ENCODE results near the gene PCLAF.
"Not testable (repeated sequence)": the region's sequence is repeated elsewhere in the genome, so short reads cannot be mapped to it uniquely, and the experiment has no call there.

Gene PCLAF

GRCh38 chr15:64341961-64342360 is 39.3 kb downstream of the PCLAF start:
- Histone ChIP-seq H3K4me3 (ENCODE audit: low read length) (no peak overlapping the region), H3K4me1 (ENCODE audit: control insufficient read depth, insufficient read depth, low read length) (peaks cover 29% of the 10 kb centered on the region), H3K9ac (ENCODE audit: low read length) (no peak overlapping the region), H3K36me3 (ENCODE audit: control insufficient read depth, insufficient read depth, low read length, severe bottlenecking) (peaks cover 5% of the 10 kb centered on the region), H3K9me3 (ENCODE audit: control insufficient read depth, low read length) (no peaks in the 10 kb centered on the region), H3K27me3 (replicated peaks; ENCODE audit: control insufficient read depth, insufficient read depth, low read length) (no peaks in the 10 kb centered on the region)
- DNase-seq (ENCODE audit: low read depth): no peak

- Histone ChIP-seq H3K9me3 (ENCODE audit: control insufficient read depth, low read length) (no peaks in the 10 kb centered on the region), H3K4me3 (ENCODE audit: low read length) (no peak overlapping the region)
Measured at GRCh38 chr15:64340355-64340754, 40.9 kb downstream of the PCLAF start.

GRCh38 chr15:64337761-64338160 is 43.5 kb downstream of the PCLAF start:
- peaks cover 5% of the 10 kb centered on the region for H3K36me3 ChIP-seq (ENCODE audit: control insufficient read depth, insufficient read depth, low read length, severe bottlenecking)
- no peak overlapping the region for H3K4me3 ChIP-seq (ENCODE audit: low read length)
- H3K9me3 ChIP-seq (ENCODE audit: control insufficient read depth, low read length): no peaks in the 10 kb centered on the region
- H3K4me1 ChIP-seq (ENCODE audit: control insufficient read depth, insufficient read depth, low read length): peaks cover 12% of the 10 kb centered on the region
- H3K27me3 ChIP-seq (replicated peaks; ENCODE audit: control insufficient read depth, insufficient read depth, low read length): no peaks in the 10 kb centered on the region
- no peak for DNase-seq (ENCODE audit: low read depth)
- no peak overlapping the region for H3K9ac ChIP-seq (ENCODE audit: low read length)

More at GRCh38 chr15:64340355-64340754, 40.9 kb downstream of the PCLAF start:
- Histone ChIP-seq H3K4me1 (ENCODE audit: control insufficient read depth, insufficient read depth, low read length) (peaks cover 27% of the 10 kb centered on the region), H3K27me3 (replicated peaks; ENCODE audit: control insufficient read depth, insufficient read depth, low read length) (no peaks in the 10 kb centered on the region), H3K9ac (ENCODE audit: low read length) (no peak overlapping the region), H3K36me3 (ENCODE audit: control insufficient read depth, insufficient read depth, low read length, severe bottlenecking) (peaks cover 5% of the 10 kb centered on the region)
- no peak for DNase-seq (ENCODE audit: low read depth)

GRCh38 chr15:64333986-64334929 is 47.0 kb downstream of the PCLAF start:
- no peaks in the 10 kb centered on the region for H3K36me3 ChIP-seq (ENCODE audit: control insufficient read depth, insufficient read depth, low read length, severe bottlenecking)
- H3K9ac ChIP-seq (ENCODE audit: low read length): no peak overlapping the region
- H3K9me3 ChIP-seq (ENCODE audit: control insufficient read depth, low read length): no peaks in the 10 kb centered on the region
- DNase-seq (ENCODE audit: low read depth): peak; percentile 45
- H3K4me1 ChIP-seq (ENCODE audit: control insufficient read depth, insufficient read depth, low read length): peaks cover 10% of the 10 kb centered on the region
- no peaks in the 10 kb centered on the region for H3K27me3 ChIP-seq (replicated peaks; ENCODE audit: control insufficient read depth, insufficient read depth, low read length)
- H3K4me3 ChIP-seq (ENCODE audit: low read length): peak overlapping the region; percentile 29

- H3K4me3 ChIP-seq (ENCODE audit: low read length): peak overlapping the region; percentile 29
- no peaks in the 10 kb centered on the region for H3K27me3 ChIP-seq (replicated peaks; ENCODE audit: control insufficient read depth, insufficient read depth, low read length)
- DNase-seq (ENCODE audit: low read depth): no peak
- no peaks in the 10 kb centered on the region for H3K36me3 ChIP-seq (ENCODE audit: control insufficient read depth, insufficient read depth, low read length, severe bottlenecking)
- H3K4me1 ChIP-seq (ENCODE audit: control insufficient read depth, insufficient read depth, low read length): peaks cover 10% of the 10 kb centered on the region
- no peak overlapping the region for H3K9ac ChIP-seq (ENCODE audit: low read length)
- H3K9me3 ChIP-seq (ENCODE audit: control insufficient read depth, low read length): no peaks in the 10 kb centered on the region
Measured at GRCh38 chr15:64333516-64333915, 47.7 kb downstream of the PCLAF start.

GRCh38 chr15:64331668-64332067 is 49.6 kb downstream of the PCLAF start:
- peaks cover 10% of the 10 kb centered on the region for H3K4me1 ChIP-seq (ENCODE audit: control insufficient read depth, insufficient read depth, low read length)
- not testable (repeated sequence) for DNase-seq (ENCODE audit: low read depth); H3K36me3 ChIP-seq (ENCODE audit: control insufficient read depth, insufficient read depth, low read length, severe bottlenecking)

GRCh38 chr15:64326975-64327374 is 54.3 kb downstream of the PCLAF start:
- H3K9ac ChIP-seq (ENCODE audit: low read length); DNase-seq (ENCODE audit: low read depth); H3K27me3 ChIP-seq (replicated peaks; ENCODE audit: control insufficient read depth, insufficient read depth, low read length); H3K4me3 ChIP-seq (ENCODE audit: low read length); H3K4me1 ChIP-seq (ENCODE audit: control insufficient read depth, insufficient read depth, low read length); H3K36me3 ChIP-seq (ENCODE audit: control insufficient read depth, insufficient read depth, low read length, severe bottlenecking); H3K9me3 ChIP-seq (ENCODE audit: control insufficient read depth, low read length): not testable (repeated sequence)

More at GRCh38 chr15:64331668-64332067, 49.6 kb downstream of the PCLAF start:
- not testable (repeated sequence) for H3K27me3 ChIP-seq (replicated peaks; ENCODE audit: control insufficient read depth, insufficient read depth, low read length); H3K9ac ChIP-seq (ENCODE audit: low read length); H3K4me3 ChIP-seq (ENCODE audit: low read length); H3K9me3 ChIP-seq (ENCODE audit: control insufficient read depth, low read length)

- H3K4me3 ChIP-seq (ENCODE audit: low read length); H3K9ac ChIP-seq (ENCODE audit: low read length); H3K4me1 ChIP-seq (ENCODE audit: control insufficient read depth, insufficient read depth, low read length); DNase-seq (ENCODE audit: low read depth); H3K36me3 ChIP-seq (ENCODE audit: control insufficient read depth, insufficient read depth, low read length, severe bottlenecking); H3K27me3 ChIP-seq (replicated peaks; ENCODE audit: control insufficient read depth, insufficient read depth, low read length); H3K9me3 ChIP-seq (ENCODE audit: control insufficient read depth, low read length): not testable (repeated sequence)
Measured at GRCh38 chr15:64326458-64326857, 54.8 kb downstream of the PCLAF start.

- no peaks in the 10 kb centered on the region for H3K36me3 ChIP-seq (ENCODE audit: control insufficient read depth, insufficient read depth, low read length, severe bottlenecking)
- H3K27me3 ChIP-seq (replicated peaks; ENCODE audit: control insufficient read depth, insufficient read depth, low read length): no peaks in the 10 kb centered on the region
- DNase-seq (ENCODE audit: low read depth): no peak
- no peak overlapping the region for H3K4me3 ChIP-seq (ENCODE audit: low read length)
- no peak overlapping the region for H3K9ac ChIP-seq (ENCODE audit: low read length)
- no peaks in the 10 kb centered on the region for H3K9me3 ChIP-seq (ENCODE audit: control insufficient read depth, low read length)
- no peaks in the 10 kb centered on the region for H3K4me1 ChIP-seq (ENCODE audit: control insufficient read depth, insufficient read depth, low read length)
Measured at GRCh38 chr15:64324165-64324877, 56.9 kb downstream of the PCLAF start.

GRCh38 chr15:64315216-64315615 is 66.0 kb downstream of the PCLAF start:
- DNase-seq (ENCODE audit: low read depth): peak; percentile 4
- H3K9me3 ChIP-seq (ENCODE audit: control insufficient read depth, low read length): no peaks in the 10 kb centered on the region
- no peak overlapping the region for H3K9ac ChIP-seq (ENCODE audit: low read length)
- no peaks in the 10 kb centered on the region for H3K27me3 ChIP-seq (replicated peaks; ENCODE audit: control insufficient read depth, insufficient read depth, low read length)
- no peak overlapping the region for H3K4me3 ChIP-seq (ENCODE audit: low read length)
- H3K36me3 ChIP-seq (ENCODE audit: control insufficient read depth, insufficient read depth, low read length, severe bottlenecking): no peaks in the 10 kb centered on the region
- H3K4me1 ChIP-seq (ENCODE audit: control insufficient read depth, insufficient read depth, low read length): peaks cover 13% of the 10 kb centered on the region

- DNase-seq (ENCODE audit: low read depth): peak; percentile 7
- H3K9ac ChIP-seq (ENCODE audit: low read length): no peak overlapping the region
- no peaks in the 10 kb centered on the region for H3K27me3 ChIP-seq (replicated peaks; ENCODE audit: control insufficient read depth, insufficient read depth, low read length)
- H3K36me3 ChIP-seq (ENCODE audit: control insufficient read depth, insufficient read depth, low read length, severe bottlenecking): no peaks in the 10 kb centered on the region
- no peak overlapping the region for H3K4me3 ChIP-seq (ENCODE audit: low read length)
- no peaks in the 10 kb centered on the region for H3K9me3 ChIP-seq (ENCODE audit: control insufficient read depth, low read length)
- peaks cover 17% of the 10 kb centered on the region for H3K4me1 ChIP-seq (ENCODE audit: control insufficient read depth, insufficient read depth, low read length)
Measured at GRCh38 chr15:64314456-64314855, 66.8 kb downstream of the PCLAF start.
